ENCODE measurements around the gene ZNF3.
"Not testable (repeated sequence)": the region's sequence is repeated elsewhere in the genome, so short reads cannot be mapped to it uniquely, and the experiment has no call there.

Gene ZNF3

GRCh38 chr7:100081535-100082102 is at the start of gene ZNF3:
TSS of gene ZNF3 (minus strand) at chr7:100081723. CDS start at chr7:100077357, 4,366 bp downstream.
- peak; percentile 96 to 99 for DNase-seq (ENCODE audit: low read depth in 1 of 2, low spot score in 1 of 2)

GRCh38 chr7:100130608-100131453 is 49.3 kb upstream of the ZNF3 start:
- peak; percentile 72 to 74 for DNase-seq (ENCODE audit: low read depth in 1 of 2, low spot score in 1 of 2)

GRCh38 chr7:100130220-100130607 is 48.7 kb upstream of the ZNF3 start:
- DNase-seq (ENCODE audit: low read depth in 1 of 2, low spot score in 1 of 2) = not testable (repeated sequence)

DNA sequence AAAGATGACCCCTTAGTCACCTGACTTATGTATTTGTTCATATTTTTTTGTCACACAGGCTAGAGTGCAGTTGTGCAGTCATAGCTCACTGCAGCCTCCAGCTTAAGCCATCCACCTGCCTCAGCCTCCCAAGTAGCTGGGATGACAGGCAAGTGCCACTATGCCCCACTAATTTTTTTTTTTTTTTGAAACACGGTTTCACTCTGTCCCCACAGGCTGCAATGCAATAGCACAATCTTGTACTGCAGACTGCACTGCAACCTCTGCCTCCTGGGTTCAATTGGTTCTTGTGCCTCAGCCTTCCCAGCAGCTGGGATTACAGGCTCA is 47.1 kb upstream of the ZNF3 start:
- DNase-seq (ENCODE audit: low read depth in 1 of 2, low spot score in 1 of 2) = no peak

DNA sequence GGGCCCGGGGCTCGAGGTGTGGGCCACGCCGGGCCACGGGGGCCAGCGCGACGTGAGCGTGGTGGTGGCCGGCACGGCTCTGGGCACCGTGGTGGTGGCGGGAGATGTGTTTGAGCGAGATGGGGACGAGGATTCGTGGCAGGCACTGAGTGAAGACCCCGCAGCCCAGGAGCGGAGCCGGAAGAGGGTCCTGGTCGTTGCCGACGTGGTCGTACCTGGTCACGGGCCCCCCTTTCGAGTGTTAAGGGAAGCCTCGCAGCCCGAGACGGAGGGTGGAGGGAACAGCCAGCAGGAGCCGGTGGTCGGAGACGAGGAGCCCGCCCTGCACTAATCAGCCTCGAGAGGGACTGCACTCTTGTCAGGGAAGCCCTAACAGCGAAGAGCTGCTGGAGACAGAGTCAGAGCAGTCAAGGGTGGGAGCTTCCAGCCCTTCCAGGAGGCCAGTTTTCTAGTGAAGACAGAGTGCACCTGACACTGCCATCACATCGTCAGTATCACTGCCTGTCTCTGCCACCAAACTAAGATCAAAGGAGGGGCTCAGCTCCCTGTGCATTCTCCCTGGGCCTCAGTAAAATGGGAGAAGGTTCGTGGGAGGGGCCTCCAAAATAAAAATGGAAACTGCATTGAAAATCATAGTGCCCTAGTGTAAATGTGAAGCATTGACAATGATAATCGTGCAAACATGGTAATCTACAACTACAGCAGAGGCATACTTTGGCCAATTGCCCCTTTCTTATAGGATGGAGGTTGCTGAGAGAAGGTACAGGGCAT is 46.5 kb upstream of the ZNF3 start:
- DNase-seq (ENCODE audit: low read depth in 1 of 2, low spot score in 1 of 2) = peak in 1 of 2 donors; percentile 9

DNA sequence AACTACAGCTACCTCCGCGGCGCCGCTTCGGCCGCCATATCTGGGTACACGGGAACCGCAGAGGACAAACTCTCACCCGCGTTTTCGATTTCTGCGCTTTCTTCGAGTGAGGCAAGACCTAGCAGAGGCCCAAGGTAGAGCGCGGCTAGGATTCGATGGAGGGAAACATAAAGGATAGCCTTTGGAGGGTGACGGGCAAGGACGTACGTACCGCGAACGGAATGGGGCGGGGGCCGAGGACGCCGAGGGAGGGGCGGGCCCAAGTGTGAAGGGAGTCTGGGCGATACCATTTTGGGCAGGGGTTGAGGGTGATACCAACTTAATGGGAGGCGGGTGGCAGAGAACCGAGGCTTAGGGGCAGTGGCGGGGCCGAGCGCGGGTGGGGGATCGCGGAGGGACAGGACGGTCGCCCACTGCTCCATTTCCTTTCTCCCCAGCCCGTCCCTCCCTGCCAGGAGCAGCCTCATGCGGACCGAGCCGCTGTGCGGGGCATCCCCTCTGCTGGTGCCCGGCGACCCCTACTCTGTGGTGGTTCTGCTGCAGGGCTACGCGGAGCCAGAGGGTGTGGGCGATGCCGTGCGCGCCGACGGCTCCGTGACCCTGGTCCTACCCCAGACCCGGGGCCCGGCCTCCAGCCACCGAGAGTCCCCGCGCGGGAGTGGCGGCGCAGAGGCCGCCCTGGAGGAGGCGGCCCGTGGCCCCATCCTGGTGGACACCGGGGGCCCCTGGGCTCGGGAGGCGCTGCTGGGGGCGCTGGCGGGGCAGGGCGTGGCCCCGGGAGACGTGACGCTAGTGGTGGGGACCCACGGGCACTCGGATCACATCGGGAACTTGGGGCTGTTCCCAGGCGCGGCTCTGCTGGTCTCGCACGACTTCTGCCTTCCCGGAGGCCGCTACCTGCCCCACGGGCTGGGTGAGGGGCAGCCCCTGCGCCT is 45.7 kb upstream of the ZNF3 start, which contains the start of gene MBLAC1:
MBLAC1 (plus strand) TSS at position 37 of the 935 bp plus-strand sequence; CDS start at position 466, 429 bp downstream.
- peak; percentile 87 to 90 for DNase-seq (ENCODE audit: low read depth in 1 of 2, low spot score in 1 of 2)

DNA sequence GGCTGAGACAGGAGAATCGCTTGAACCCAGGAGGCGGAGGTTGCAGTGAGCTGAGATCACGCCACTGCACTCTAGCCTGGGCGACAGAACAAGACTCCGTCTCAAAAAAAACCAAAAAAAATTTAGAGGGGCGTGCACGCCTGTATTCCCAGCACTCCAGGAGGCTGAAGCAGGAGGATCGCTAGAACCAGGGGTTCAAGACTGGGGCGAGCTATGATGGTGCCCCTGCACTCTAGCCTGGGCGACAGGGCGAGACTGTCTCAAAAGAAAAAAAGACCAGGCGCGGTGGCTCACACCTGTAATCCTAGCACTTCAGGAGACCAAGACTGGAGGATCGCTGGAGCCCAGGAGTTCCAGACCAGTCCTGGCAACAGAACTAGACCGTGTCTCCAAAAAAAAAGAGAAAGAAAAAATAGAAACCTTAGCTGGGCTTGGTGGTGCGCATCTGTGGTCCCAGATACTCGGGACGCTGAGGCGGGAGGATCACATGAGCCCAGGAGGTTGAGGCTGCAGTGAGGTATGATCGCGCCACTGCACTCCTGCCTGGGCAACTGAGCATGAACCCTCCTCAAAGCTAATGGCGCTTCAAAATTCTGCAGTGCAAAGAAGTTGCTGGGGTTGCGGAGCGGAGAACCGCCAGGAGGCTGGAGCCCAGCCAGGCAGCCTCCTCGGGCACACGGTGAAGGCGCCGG is 44.9 kb upstream of the ZNF3 start:
- no peak for DNase-seq (ENCODE audit: low read depth in 1 of 2, low spot score in 1 of 2)

- no peak for DNase-seq (ENCODE audit: low read depth in 1 of 2, low spot score in 1 of 2)
These were observed 43.0 kb upstream of the ZNF3 start for GRCh38 chr7:100124301-100125230.

DNA sequence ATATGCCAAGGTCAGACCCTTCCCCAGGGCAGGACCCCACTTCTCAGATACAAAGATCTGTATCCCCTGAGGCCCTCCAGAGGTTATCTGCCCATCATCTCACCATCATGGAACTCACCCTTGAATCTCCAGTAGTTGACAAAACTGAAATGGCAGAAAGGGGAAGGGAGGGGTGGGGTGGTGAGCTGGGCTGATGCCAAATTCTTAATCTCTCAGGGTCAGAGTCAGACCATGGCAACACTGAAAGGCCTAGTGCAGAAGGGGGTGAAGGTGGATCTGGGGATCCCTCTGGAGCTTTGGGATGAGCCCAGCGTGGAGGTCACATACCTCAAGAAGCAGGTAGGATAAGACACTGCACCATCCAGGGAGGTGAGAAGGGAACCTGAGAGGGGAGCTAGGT is 41.0 kb upstream of the ZNF3 start:
- DNase-seq (ENCODE audit: low read depth in 1 of 2, low spot score in 1 of 2) = no peak

DNA sequence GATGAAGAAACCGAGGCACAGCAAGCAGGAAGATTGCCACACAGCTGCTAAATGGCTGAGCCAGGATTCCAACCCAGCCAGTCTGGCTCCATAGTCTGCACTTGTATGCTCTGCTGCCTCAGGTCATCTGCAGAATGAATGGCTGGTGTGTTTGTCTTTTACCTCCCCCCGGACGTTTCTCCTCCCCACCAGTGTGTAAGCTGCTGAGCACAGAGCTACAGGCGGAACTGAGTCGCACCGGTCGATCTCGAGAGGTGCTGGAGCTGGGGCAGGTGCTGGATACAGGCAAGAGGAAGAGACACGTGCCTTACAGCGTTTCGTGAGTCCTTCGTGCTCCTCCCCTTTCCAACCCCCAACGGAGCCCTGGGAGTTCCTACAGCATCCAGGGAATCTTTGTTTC is 40.5 kb upstream of the ZNF3 start:
- DNase-seq (ENCODE audit: low read depth in 1 of 2, low spot score in 1 of 2) = no peak

- no peak for DNase-seq (ENCODE audit: low read depth in 1 of 2, low spot score in 1 of 2)
These were observed 39.2 kb upstream of the ZNF3 start for GRCh38 chr7:100120733-100121036.

DNA sequence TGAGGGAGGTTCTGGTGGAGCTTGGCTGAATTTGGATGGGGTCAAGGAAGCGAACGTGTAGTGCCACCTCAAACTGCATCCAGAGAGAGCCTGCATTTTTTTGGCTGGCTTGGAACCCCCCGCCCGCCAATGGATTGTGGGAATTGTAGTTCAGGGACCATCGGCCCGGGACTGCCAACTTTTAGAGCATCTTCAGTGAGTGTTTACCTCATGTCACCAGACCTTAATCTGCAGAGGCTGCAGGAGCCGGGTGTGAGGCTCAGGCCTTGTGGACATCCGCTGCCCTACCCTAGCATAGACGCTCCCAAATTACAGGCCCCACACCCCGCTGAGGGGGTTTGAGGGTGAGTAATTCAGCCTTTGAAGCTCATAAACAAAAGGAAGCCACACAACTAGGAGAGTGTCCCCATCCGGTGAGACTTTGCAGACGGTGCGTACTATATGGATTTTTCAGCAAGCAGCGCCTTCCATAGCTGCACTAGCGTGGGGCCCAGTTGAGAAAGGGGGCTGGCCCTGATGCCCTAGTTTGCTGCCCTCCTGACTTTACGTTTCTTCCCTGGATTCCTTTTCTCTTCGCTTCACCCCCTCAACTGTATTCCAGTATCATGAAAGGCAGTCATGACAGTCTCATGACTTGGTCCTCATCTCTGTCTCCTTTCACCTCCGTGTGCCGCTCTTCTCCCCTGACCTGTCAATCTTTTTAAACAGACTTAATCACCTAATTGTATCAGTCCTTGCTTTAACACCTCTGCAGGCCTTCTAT is 38.6 kb upstream of the ZNF3 start:
- DNase-seq (ENCODE audit: low read depth in 1 of 2, low spot score in 1 of 2) = peak in 1 of 2 donors; percentile 58

GRCh38 chr7:100119072-100119969 is 37.8 kb upstream of the ZNF3 start, which contains the start of the genes CNPY4 and TAF6:
TSS of gene CNPY4 (plus strand) at chr7:100119634. CDS start at chr7:100119745, 111 bp downstream.
TSS of gene TAF6 (minus strand) at chr7:100119358. CDS start at chr7:100114209, 5,149 bp downstream.
- peak; percentile 87 to 95 for DNase-seq (ENCODE audit: low read depth in 1 of 2, low spot score in 1 of 2)

- no peak for DNase-seq (ENCODE audit: low read depth in 1 of 2, low spot score in 1 of 2)
These were observed 37.0 kb upstream of the ZNF3 start for GRCh38 chr7:100118388-100119071.

- DNase-seq (ENCODE audit: low read depth in 1 of 2, low spot score in 1 of 2) = no peak
These were observed 33.5 kb upstream of the ZNF3 start for GRCh38 chr7:100115026-100115425.

GRCh38 chr7:100111914-100112313 is 30.4 kb upstream of the ZNF3 start:
- DNase-seq (ENCODE audit: low read depth in 1 of 2, low spot score in 1 of 2) = no peak

- DNase-seq (ENCODE audit: low read depth in 1 of 2, low spot score in 1 of 2) = no peak
These were observed 29.6 kb upstream of the ZNF3 start for GRCh38 chr7:100111156-100111555.
